ENCODE data around the gene TMPRSS11B. TPM values are rescaled to one million over a fixed set of nuclear protein-coding genes. Genes with fewer than 3 reads are reported as not detected.
A peak's percentile ranks its signal among the peaks of the same experiment; 100 is the strongest.
"Not testable (repeated sequence)": the region's sequence is repeated elsewhere in the genome, so short reads cannot be mapped to it uniquely, and the experiment has no call there.

TMPRSS11B gene
- total RNA-seq, 2 donors from 2014 or later = 0.15 to 0.18 TPM

DNA sequence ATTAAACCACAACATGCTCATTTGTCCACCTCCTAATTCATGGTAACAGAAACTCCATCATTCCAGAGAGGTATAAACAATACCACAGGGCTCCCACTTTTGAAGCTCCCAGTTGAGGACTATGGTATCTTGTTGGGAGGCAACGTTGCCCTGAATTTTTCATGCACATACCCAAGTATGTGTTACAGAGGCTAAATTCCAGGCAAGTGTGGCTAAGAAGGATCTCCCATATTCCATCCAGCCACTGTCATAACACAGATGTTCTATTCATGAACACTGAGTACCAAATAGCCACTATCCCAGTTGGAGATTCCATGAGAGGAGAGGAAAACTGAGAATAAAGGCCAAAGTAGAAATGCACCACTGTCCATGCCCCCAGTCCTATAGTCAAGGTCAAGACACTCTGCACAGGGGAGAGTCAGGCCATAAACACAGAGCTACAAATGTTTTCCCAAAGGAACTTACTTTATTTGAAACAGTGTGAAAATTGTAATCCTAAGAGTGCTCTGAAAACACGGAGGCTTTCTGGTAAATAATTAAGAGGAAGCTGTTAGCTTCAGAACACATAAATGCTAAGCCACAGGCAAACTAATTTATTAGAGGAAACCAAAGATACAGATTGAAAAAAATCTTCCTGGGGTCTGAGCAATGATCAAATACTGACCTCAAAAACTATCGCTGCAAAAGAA is 42.4 kb upstream of the TMPRSS11B start:
- peaks cover 26% of the 10 kb centered on the region for H3K4me1 Mint-ChIP-seq
- WGBS, 2 experiments (ENCODE audit: insufficient coverage in 1 of 2, insufficient read length in 1 of 2) = 93 to 95% methylated on average over 2 to 3 of the region's 3 CpGs

DNA sequence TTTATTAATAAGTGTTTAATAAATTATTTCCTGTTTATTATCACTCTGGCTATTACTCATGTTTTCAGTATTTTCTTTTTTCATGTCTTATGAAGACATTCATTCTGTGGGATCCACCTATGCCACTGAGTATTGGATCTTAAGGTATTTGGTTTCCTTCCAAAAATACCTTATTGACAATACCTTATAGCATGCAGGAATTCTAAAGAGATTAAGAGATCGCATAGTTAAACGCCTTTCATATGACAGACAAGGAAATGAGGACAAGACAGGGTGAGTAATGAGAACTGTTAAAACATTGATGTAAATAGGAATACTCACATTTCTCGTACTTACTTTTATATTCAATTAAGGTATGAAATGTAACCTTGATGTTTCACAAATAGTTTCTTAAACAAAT is 38.2 kb upstream of the TMPRSS11B start:
- Mint-ChIP-seq H3K27me3 (ENCODE audit: insufficient read depth) (no peaks in the 10 kb centered on the region), H3K27ac (peak overlapping the region; percentile 88), H3K4me3 (no peak overlapping the region), H3K36me3 (ENCODE audit: low read depth) (peaks cover 12% of the 10 kb centered on the region), H3K4me1 (peaks cover 42% of the 10 kb centered on the region), H3K9me3 (peaks cover 27% of the 10 kb centered on the region)
- no peak overlapping the region for H3K27ac ChIP-seq (ENCODE audit: low read depth, low read length)
- TF ChIP-seq, protein P1, sequence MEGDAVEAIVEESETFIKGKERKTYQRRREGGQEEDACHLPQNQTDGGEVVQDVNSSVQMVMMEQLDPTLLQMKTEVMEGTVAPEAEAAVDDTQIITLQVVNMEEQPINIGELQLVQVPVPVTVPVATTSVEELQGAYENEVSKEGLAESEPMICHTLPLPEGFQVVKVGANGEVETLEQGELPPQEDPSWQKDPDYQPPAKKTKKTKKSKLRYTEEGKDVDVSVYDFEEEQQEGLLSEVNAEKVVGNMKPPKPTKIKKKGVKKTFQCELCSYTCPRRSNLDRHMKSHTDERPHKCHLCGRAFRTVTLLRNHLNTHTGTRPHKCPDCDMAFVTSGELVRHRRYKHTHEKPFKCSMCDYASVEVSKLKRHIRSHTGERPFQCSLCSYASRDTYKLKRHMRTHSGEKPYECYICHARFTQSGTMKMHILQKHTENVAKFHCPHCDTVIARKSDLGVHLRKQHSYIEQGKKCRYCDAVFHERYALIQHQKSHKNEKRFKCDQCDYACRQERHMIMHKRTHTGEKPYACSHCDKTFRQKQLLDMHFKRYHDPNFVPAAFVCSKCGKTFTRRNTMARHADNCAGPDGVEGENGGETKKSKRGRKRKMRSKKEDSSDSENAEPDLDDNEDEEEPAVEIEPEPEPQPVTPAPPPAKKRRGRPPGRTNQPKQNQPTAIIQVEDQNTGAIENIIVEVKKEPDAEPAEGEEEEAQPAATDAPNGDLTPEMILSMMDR (conservative IDR thresholded peaks at IDR 0.05) = no peak
- no peak overlapping the region for H3K9ac ChIP-seq (ENCODE audit: extremely low read depth, low read length, poor library complexity, severe bottlenecking)
- no peak for DNase-seq
- H3K27me3 ChIP-seq (ENCODE audit: control insufficient read depth, insufficient read depth, low read length, poor library complexity, severe bottlenecking) = no peaks in the 10 kb centered on the region
- peaks cover 5% of the 10 kb centered on the region for H3K36me3 ChIP-seq (ENCODE audit: control insufficient read depth, insufficient read depth, low read length)
- whole genome bisulfite sequencing, 2 experiments (ENCODE audit: insufficient coverage in 1 of 2, insufficient read length in 1 of 2) = 76% methylated on average over 2 of the region's 3 CpGs; no CpG with 5 or more reads in 1 of the 2 experiments
- peaks cover 25% of the 10 kb centered on the region for H3K9me3 ChIP-seq (ENCODE audit: control insufficient read depth, low read length)
- H3K4me3 ChIP-seq (ENCODE audit: low read length) = no peak overlapping the region
- peaks cover 19% of the 10 kb centered on the region for H3K4me1 ChIP-seq (ENCODE audit: control insufficient read depth, insufficient read depth, low read length)

More for the DNA sequence above, 42.4 kb upstream of the TMPRSS11B start:
- peak overlapping the region; percentile 3 for H3K27ac Mint-ChIP-seq
- Histone ChIP-seq H3K4me3 (ENCODE audit: low read length) (no peak overlapping the region), H3K4me1 (ENCODE audit: control insufficient read depth, insufficient read depth, low read length) (peaks cover 10% of the 10 kb centered on the region), H3K27ac (ENCODE audit: low read depth, low read length) (no peak overlapping the region), H3K9ac (ENCODE audit: extremely low read depth, low read length, poor library complexity, severe bottlenecking) (no peak overlapping the region), H3K27me3 (ENCODE audit: control insufficient read depth, insufficient read depth, low read length, poor library complexity, severe bottlenecking) (no peaks in the 10 kb centered on the region), H3K36me3 (ENCODE audit: control insufficient read depth, insufficient read depth, low read length) (no peaks in the 10 kb centered on the region), H3K9me3 (ENCODE audit: control insufficient read depth, low read length) (peaks cover 10% of the 10 kb centered on the region)
- H3K27me3 Mint-ChIP-seq (ENCODE audit: insufficient read depth) = no peaks in the 10 kb centered on the region
- H3K36me3 Mint-ChIP-seq (ENCODE audit: low read depth) = peaks cover 5% of the 10 kb centered on the region
- H3K9me3 Mint-ChIP-seq = peaks cover 17% of the 10 kb centered on the region
- TF ChIP-seq, protein P1 (conservative IDR thresholded peaks at IDR 0.05) = no peak
- no peak for DNase-seq
- no peak overlapping the region for H3K4me3 Mint-ChIP-seq

DNA sequence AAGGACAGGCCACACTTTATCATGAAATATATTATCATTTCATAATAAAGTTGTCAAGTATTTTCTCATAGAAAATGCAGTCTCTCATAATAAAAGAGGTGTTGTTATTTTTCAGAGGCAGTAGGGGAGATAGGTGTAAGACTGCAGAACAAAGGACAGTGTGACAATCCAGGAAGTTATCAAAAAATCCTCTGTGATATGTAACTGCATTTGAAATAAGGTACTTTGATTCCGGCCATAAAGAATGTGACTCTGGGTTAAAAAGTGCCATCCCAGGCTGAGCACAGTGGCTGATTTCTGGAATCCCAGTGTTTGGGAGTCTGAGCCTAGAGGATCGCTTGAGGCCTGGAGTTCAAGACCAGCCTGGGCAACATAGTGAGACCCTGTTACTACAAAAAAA is 37.6 kb upstream of the TMPRSS11B start:
- Histone ChIP-seq H3K4me3 (ENCODE audit: low read length) (peak overlapping the region; percentile 63), H3K4me1 (ENCODE audit: control insufficient read depth, insufficient read depth, low read length) (peaks cover 15% of the 10 kb centered on the region), H3K27me3 (ENCODE audit: control insufficient read depth, insufficient read depth, low read length, poor library complexity, severe bottlenecking) (no peaks in the 10 kb centered on the region), H3K36me3 (ENCODE audit: control insufficient read depth, insufficient read depth, low read length) (peaks cover 5% of the 10 kb centered on the region), H3K27ac (ENCODE audit: low read depth, low read length) (no peak overlapping the region), H3K9me3 (ENCODE audit: control insufficient read depth, low read length) (peaks cover 31% of the 10 kb centered on the region), H3K9ac (ENCODE audit: extremely low read depth, low read length, poor library complexity, severe bottlenecking) (peak overlapping the region; percentile 72)
- peak overlapping the region; percentile 88 for H3K27ac Mint-ChIP-seq
- TF ChIP-seq, protein P1 (conservative IDR thresholded peaks at IDR 0.05) = no peak
- H3K4me1 Mint-ChIP-seq = peaks cover 42% of the 10 kb centered on the region
- WGBS, 2 experiments (ENCODE audit: insufficient coverage in 1 of 2, insufficient read length in 1 of 2) = 95 to 100% methylated on average over 1 to 2 of the region's 2 CpGs
- no peak overlapping the region for H3K4me3 Mint-ChIP-seq
- H3K9me3 Mint-ChIP-seq = peaks cover 30% of the 10 kb centered on the region
- peaks cover 12% of the 10 kb centered on the region for H3K36me3 Mint-ChIP-seq (ENCODE audit: low read depth)
- no peaks in the 10 kb centered on the region for H3K27me3 Mint-ChIP-seq (ENCODE audit: insufficient read depth)
- DNase-seq = no peak

DNA sequence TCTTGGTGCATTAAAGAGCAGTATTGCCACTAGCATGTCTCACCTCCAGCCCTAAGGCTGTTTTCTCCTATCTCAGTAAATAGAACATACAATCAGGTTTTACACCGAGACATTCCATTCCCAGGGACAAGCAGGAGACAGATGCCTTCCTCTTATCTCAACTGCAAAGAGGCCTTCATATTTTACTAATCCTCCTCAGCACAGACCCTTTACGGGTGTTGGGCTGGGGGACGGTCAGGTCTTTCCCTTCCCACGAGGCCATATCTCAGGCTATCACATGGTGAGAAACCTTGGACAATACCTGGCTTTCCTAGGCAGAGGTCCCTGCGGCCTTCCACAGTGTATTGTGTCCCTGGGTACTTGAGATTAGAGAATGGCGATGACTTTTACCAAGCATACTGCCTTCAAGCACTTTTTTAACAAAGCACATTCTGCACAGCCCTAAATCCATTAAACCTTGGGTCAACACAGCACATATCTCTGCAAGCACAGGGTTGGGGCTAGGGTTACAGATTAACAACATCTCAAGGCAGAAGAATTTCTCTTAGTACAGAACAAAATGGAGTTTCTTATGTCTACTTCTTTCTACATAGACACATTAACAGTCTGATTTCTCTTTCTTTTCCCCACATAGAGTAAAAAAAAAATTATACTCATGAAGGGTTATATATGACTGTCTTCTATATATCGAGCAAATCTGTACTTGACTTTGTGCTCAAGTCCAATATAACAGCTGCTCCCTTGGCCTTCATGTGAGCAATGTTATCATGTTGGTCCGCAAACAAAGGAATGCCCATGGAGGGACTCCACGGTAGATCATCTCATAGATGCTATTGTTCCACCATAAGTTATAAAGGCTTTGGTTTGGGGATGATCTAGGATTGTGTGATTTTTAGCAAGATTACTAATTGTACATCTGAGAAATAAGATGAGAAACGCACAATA is 36.6 kb upstream of the TMPRSS11B start:
- not testable (repeated sequence) for H3K36me3 ChIP-seq (ENCODE audit: control insufficient read depth, insufficient read depth, low read length); DNase-seq; H3K27me3 Mint-ChIP-seq (ENCODE audit: insufficient read depth); H3K4me1 ChIP-seq (ENCODE audit: control insufficient read depth, insufficient read depth, low read length); H3K27me3 ChIP-seq (ENCODE audit: control insufficient read depth, insufficient read depth, low read length, poor library complexity, severe bottlenecking)
- Histone ChIP-seq H3K4me3 (ENCODE audit: low read length) (peak overlapping the region; percentile 63), H3K9ac (ENCODE audit: extremely low read depth, low read length, poor library complexity, severe bottlenecking) (peak overlapping the region; percentile 72), H3K27ac (ENCODE audit: low read depth, low read length) (peak overlapping the region; percentile 71), H3K9me3 (ENCODE audit: control insufficient read depth, low read length) (peaks cover 41% of the 10 kb centered on the region)
- H3K36me3 Mint-ChIP-seq (ENCODE audit: low read depth) = peaks cover 12% of the 10 kb centered on the region
- peak overlapping the region; percentile 88 for H3K27ac Mint-ChIP-seq
- peaks cover 40% of the 10 kb centered on the region for H3K4me1 Mint-ChIP-seq
- WGBS, 2 experiments (ENCODE audit: insufficient coverage in 1 of 2, insufficient read length in 1 of 2) = 41 to 79% methylated on average over 6 to 10 of the region's 10 CpGs
- peaks cover 36% of the 10 kb centered on the region for H3K9me3 Mint-ChIP-seq
- peak overlapping the region; percentile 9 for H3K4me3 Mint-ChIP-seq
